ENCODE data around the gene CPXM2.

CPXM2 gene

DNA sequence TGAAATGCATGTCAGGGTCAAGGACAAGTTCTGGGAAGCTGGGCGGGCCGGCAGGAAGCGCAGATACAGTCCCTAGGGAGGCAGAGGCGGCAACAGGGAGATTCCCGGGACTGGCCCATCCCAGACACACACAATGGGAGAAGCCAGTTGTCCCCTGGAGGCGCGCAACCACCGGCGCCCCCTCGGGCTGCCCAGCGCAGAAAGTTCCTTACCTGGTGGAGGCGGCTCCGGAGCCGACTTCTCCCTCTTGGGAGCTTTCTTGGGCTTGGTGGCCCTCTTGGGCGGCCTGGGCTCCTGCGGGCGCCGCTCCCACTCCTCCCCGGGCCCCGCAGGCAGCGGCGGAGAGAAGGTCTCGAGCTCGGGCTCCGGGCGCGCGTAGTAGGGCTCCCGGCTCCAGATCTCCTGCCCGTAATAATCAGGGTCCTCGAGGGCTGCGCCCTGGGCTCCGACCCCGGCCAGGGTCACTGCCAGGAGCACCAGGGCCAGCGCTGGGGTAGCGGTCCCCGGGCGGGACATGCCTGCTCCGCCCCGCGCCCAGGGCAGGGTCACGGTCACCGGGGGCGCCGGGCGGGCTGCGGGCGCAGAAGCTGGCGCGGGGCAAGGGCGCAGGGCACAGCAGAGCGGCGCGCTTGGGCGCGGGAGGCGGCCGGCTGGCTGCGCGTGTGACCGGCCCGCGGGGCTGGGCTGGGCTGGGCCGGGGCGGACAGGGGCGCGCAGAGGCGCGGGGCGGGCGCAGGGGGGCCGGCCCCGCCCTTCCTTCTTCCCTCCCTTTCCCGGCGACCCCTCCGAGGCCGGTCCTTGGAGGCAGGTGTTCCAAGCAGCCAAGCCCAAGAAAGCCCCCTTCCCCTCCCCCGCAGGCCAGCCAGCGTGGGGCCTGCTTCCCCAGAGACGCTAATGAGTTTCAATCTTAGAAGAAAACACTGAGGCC, at the start of gene CPXM2:
Gene CPXM2, minus strand, starts transcription at position 664 of the 928 bp plus-strand sequence. Its CDS starts 148 bp downstream, at position 516.
- DNase-seq: no peak

DNA sequence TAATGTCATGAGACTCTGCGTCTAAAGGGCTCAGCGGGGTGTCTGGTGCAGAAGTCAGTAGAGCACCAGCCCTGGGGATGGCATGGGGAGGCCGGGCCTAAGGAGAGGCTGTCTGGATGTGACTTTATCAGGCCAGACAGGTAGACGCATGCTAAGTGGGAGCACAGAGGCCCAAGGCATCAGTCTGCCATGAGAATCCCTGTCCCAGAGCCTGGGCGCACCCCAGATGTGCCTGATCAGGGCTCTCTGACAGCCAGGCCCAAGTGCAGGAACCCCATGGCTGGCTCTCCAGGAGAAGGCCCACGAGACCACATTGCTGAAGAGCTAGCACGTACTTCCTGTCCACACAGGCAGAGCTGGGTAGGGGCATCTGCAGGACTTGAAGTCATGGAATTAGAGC, 48.0 kb upstream of the CPXM2 start:
- no peak for DNase-seq

DNA sequence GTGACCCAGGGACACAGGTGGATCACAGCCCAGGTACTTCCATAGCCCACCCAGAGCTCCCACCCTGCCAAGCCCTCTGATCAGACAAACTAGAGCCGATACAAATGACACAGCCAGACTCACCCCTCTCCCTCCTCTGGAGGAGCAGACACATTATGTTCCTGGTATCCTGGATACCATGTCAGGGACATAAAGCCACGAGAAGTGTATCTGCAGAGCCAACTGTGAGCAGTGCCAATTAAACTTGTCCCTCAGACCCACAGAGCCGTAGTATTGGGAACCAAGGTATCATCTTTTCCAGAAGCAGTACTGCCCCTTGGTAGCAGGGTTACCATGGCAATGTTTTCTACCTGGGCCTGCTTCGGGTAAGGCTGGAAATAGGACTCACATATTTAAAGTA, 47.3 kb upstream of the CPXM2 start:
- DNase-seq: no peak

DNA sequence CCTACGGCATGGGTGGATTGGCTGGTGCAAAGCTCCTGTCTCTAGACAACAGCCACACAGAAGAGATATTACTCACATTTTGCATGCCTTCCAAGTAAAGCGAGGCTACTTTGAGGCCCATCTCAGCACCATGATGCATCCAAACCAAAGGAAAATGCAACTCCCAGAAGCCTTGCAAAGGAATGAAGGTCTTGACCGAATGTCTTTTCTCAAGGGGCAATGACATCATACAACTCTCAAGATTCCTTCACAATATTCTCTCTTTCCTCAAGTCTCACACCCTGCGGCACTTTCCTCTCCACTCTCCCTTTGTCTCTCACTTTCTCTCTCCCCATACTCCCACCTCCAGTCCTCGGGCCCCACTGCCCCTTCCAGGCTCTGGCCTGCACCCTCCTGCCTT, 44.8 kb upstream of the CPXM2 start:
- no peak for DNase-seq

DNA sequence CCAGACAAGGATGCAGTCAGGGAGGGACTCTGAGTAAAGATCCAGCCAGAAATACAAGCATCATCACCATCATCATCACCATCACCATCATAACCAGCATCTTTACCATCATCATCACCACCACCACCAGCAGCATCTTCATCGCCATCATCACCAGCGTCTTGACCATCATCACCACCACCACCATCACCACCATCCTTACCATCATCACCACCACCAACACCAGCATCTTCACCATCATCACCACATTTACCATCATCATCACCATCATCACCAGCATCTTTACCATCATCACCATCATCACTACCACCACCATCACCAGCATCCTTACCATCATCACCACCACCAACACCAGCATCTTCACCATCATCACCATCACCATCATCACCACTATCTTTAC, 44.1 kb upstream of the CPXM2 start:
- no peak for DNase-seq

DNA sequence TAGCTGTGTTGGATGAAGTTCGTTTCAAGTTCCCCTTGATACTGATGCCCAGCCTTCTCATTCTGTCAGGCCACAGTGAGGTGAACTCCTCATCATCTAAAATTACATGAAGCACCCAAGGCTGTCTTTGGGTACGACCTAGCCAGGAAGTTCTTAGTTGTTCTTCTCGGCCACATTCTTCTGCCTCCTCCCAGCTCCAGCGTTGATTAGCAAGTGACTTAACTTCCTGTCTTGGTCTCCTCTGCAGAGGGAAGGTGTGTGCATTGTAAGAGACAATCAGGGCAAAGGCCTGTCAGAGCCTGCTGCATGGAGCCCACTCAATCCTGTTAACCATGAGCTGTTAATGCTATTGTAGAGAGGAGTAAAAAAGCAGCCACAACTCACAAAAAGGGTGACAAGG, 43.2 kb upstream of the CPXM2 start:
- DNase-seq: no peak

DNA sequence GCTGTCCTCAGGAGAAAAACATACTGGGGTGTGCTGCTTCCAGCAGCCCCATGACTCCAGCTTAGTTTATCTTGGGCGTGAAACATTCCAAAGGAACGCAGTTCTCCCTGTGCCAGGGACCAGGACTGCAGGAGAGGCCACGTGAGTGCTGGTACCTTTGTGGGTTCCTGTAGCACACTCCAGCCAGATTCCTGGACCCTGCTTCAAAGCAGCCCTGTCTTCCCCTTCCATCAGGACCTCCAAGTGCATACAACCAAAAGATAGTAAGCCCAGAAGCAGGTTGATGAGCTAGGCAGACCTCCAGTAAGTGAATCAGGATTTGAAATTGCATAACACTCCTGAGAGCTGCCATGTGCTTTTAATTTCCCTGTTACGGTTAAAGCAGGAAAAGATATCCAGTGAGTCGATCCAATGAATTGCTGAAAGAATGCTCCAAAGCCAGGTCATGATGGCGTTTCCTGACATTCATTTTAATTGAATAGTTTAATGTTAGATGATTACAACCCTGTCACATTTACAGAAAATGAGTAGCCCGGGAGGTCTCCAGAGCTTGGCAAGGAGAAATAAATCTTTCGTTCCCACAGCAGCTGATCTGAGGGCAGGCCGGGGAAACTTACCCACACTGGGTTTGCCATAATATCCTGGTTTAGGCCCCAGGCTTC, 38.9 kb upstream of the CPXM2 start:
- no peak for DNase-seq

DNA sequence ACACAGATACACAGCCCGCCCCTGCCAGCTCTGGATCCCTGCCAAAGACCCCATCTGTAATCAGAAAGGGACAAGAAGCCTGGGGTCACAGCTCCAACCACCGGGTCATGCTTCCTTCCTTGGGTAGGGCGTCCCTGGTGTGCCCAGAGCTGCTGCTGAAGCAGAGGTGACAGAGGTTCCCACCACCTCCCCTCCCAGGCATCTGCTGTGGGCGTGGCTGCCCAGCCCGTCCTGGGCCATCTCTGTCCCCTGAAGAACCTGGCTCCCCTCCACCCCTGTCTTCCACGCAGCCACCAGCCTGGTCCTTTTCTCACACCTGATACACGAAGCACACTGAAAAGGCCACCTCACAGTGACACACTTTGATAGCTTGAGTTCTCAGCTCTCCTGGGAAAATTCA, 38.2 kb upstream of the CPXM2 start:
- DNase-seq: no peak

DNA sequence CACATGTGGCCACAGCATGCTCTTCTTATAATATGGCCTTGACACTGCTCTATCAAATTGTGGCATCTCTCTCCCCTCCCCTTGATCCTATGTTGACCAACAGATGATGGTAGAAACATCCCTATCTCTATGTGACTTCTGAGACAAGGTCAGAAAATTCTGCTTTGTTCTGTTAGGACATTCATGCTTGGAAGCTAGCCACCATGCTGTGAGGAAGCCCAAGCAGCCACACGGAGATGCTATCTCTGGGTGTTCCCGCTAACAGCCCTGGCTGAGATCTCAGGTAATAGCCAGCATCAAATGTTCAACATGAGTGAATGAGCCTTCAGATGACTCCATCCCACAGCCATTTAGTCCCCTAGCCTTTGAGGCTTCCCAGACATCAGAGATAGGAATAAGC, 36.8 kb upstream of the CPXM2 start:
- no peak for DNase-seq

DNA sequence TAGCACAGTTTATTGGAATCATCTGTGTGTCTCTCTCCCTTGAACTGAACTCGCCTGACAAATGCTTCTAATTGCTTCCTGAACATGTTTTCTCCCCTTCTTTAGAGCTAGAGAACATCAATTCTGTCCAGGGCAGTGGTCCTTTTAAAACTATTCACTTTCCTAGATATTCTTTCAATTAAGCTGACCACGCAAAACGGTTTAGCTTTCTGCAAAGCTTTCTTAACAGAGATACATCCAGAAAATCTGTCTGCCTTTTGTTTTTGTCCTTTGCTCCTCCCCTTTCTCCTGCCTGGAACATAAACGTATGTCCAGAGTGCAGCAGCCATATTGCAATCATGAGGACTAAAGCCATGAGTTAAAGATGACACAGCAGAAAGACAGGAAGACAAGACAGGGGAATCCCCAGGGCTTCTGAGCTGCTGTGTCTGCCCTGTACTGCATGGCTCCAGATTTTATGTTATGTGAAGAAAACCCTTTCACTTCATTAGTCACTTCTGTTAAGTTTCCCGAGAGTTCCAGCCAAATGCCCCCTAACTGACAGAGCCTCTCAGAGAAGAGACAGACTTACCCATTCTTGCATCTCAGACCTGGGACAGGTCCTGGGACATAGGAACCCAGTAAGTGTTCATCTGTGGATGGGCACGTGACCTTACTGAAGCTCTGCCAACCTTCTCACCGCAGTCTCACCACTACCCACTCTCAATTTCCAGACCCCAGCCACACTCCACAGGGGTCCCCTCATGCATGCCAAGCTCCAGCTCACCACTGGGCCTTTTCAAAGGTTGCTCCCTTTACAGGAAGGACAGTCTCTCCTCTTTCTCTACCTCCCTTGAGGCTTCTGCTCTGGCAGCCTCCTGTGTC, 35.0 kb upstream of the CPXM2 start:
- DNase-seq: no peak

DNA sequence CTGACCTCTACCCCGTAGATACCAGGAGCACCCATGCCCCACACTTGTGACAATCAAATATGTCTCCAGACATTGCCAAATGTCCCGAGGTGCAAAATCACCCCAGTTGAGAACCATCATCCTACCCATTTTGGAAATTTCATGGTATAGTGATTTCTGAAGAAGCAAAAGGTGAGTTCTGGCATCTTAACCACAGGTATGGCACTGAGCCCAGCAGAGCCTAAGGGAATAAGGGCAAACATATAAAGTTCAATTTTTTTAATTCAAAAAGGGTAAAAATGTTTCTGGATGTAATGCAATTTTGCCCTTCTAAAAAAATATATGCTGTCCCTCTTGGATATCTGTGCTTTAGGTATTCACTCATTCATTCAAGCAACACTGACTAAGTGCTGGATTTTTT, 30.5 kb upstream of the CPXM2 start:
- no peak for DNase-seq

DNA sequence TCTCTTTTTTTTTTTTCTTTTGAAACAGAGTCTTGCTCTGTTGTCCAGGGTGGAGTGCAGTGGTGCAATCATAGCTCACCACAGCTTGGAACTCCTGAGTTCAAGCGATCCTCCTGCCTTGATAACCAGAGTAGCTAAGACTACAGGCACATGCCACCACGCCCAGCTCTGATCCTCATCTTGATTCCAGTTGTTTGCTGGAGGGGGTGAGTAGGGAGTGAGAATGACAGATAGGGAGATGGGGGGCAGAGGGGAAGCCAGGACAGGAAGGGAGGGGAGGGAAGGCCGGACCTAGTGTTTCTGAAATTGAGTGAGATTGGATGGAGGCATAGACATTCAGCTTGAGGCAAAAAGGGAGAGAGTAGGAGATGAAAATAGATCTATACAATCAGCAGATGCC, 25.2 kb upstream of the CPXM2 start:
- DNase-seq: no peak

DNA sequence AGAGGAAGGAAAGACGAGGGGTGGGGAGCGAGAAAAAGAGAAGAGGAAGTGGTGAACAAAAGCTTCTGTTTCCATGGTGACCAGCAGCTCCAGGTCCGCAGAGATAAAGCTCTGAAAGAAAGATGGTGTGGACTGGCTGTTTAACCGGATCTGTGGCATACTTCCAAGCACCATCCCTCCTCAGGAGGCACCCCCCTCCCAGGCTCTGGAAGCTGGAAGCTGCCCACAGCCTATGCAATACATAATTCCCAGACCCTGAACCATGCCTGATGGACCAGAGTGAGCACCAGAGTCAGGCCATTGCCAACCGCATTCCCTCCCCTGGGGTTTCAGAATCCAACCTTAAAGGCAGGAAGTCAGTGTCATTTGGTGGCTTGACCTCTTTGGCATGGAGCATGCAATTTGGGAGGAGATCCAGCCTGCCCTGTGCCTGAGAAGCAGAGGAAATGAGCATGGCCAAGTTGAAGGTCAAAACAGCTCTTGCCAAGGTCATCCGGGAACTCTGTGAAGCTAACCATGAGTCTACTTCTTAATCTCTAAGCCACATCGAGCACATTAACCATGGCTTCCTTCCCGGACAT, 22.2 kb upstream of the CPXM2 start:
- DNase-seq: no peak

DNA sequence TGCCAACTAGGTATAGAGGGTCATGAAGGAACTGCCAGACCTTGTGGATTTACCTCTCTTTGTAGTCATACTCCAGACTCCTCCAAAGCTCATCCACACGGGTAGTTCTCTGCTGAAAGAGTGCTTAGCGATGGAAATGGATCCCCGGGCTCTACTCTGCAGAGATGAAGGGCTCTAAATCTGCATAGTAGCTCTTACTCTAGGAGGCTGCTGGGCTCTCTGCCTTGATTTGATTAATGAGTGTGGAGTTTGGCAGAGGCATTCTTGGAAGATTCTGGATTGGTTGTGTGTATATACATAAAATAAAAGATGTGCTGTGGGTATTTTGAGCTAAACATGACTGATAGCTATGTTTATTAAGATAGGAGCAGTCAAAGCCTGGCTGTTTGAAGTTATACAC, 21.3 kb upstream of the CPXM2 start:
- DNase-seq: peak; percentile 23

DNA sequence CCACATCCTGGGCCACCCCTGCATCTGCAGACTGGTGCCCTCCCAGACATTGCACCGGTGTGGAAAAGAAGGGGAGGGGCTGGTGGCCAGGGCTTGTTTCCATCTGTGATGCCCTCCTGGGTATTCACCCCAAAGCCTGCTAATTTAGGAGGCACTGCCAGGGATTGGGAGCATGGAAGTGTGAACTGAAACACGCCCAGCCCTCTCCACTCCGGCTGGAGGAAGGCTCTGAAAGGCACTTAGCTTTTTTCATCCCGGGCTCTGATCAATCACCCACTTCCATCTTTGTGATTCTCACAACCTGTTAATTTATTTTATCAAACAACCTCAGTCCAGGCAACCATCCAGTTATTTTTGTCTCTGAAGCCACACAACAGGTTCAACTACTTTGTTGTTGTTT, 20.9 kb upstream of the CPXM2 start:
- DNase-seq: no peak

DNA sequence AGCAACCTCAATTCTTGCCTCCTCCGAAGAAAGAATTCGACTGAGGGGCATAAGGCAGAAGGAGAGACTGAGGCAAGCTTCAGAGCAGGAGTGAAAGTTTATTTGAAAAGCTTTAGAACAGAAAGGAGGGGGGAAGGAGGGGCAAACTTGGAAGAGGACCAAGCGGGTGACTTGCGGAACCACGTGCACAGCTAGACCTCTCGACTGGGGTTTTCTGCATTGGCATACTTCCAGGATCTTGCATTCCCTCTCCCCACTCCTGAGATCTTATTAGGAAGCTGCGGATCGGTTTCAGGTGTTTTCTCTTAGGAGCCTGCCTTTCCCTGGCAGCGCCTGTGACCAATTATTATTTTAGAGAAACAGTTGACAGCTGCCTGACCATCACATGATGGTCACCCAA, 20.3 kb upstream of the CPXM2 start:
- DNase-seq: peak; percentile 42

DNA sequence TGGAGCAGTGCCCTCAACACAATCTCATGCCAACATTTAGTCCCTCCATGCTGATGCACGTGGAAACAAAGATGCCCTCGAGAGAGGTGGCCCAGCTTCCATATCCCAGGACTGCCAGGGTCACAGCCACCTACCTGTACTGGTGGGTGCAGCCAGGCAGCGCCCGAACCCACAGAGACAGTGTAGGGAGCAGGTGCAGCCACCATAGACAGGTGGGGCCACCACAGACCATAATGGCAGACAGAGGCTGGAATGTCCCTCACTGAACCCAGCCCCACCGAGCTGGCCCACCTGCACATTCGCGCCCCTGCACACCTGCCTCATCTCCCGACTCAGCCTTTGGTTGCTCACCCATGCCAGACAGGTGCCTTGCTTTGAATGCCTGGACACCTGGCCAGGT, 18.3 kb upstream of the CPXM2 start:
- peak; percentile 9 for DNase-seq

DNA sequence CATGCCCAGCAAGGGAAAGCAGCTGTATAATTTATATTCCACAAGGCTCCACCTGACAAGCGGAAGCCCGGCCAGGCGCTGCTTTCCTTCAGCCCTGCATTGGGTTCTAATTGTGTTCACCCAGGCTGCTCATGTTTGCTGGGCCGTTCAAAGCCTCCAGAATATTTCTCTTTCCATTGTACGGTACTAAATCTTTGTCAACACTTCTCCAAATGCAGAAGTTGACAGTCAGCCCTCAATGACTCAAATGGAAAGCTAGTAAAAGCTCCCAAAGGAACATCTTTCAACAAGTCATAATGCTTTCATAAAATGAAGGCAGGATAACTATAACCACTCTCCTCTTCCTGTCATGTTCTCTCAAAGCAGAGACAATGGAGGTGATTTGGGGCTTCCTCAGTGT, 17.8 kb upstream of the CPXM2 start:
- no peak for DNase-seq

DNA sequence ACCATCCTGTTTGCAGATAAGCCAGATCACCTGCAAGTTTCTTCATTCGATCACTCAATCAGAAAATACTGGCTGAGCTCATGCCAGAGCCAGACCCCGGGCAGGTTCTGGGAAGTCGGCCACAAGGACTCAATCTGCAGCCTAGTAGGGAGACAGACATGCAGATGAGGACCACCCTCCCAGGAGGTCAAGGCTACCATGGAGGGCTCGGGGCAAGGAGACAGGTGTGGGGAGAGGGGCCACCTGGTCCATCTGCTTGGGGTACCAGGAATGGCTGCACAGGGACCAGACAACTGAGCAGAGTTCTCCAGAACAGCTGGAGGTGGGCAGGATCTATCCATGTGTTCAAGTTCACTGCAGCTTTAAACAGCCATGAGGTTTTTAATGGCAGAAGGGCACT, 16.8 kb upstream of the CPXM2 start:
- no peak for DNase-seq

DNA sequence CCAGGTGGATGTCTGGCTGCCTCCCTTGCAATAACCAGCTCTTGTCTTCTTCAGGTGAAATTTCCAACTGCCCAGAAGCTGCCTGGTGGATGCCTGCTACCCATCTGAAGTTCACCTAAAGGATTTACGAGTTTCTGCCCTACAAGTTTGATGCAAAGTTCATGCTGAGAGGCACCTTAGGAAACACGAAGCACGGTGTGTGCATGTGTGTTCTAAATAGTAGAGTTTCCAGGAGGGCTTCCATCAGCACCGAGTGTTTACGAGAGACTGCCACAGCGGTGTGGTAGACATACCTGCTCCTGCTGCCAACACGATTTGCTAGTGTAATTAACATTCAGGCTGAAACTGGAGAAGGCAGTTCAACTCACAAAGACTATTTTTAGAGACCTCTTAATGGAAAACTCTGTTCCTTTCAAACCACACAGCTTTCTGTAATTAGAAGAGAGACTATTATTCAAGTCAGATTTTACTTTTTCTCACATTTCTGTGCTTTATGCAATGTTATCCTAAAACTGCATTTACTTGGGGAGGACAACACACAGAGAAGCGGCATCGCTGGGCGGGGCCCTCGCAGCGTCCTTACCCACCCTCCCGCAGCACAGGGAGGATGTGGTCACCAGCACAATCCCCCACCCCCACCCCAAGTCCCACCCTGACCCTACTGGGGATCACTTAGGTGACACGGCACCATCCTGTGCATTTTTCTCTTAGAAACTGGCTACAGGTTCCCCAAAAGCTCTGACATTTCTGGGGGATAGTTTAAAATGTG, 15.5 kb upstream of the CPXM2 start:
- peak; percentile 21 for DNase-seq

DNA sequence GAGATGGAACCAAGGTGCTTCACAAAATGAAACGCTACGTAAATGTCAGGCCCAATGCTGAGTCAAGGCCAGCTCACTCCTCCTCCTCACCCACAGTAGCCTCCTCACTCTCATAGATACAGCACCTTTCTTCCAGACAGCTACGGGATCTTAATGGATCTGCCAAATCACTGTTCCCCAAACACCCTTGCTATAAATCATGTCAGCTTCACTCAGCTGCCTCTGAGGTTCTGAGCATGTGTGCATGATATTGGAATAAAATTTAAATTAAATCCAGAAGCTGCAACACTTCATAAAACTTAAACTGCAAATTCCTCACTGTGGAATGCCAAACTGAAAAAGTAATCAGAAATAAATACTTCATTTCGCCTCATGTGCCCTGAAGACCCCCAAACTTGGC, 14.7 kb upstream of the CPXM2 start:
- no peak for DNase-seq

DNA sequence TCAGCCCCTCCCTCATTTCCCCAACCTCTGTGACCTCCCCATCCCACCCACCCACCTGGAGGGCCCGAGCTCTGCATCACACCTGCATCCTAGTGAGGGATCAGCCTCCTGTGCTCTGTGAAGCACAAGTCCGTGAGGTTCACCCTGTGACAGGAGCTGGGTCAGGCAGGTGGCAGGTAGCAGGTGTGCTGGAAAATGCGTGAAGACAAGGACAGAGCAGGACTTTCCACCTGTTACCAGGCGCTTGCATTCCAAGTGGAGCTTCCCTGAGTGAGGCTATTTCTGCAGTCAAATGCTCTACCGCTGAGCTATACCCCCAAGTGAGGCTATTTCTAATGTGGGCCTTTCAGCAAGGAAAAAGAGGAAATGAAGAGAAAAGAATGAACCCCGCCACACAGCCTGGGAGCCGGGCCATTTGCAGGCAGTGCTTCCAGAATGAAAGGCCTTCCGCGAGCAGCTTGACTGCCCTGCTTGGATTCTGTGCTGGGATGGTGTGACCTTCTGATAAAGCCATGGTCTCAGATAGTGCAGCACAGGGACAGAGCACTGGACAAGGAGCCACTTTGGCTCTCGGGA, 13.3 kb upstream of the CPXM2 start:
- peak; percentile 22 for DNase-seq

Measured in NCI-H510A (cell line).